Lung (tissue), 13 donors: ENCODE data around the gene IGF2. TPM values are rescaled to one million over a fixed set of nuclear protein-coding genes. Genes with fewer than 3 reads are reported as not detected.
A peak's percentile ranks its signal among the peaks of the same experiment; 100 is the strongest.

Experiments used
- ATAC-seq: fragments of 200-7000 bp; cut with Tn5 transposase; one replicate; pipeline ENCODE4 v1.9.1; 2020; ENCODE audit warnings: moderate number of reproducible peaks; ENCODE audit not compliant: insufficient read depth, low FRiP score
- DNase-seq, 3 donors: peaks; one replicate each; pipeline ENCODE4 v3.0.0-alpha.2; 2013 to 2017
- H3K27ac ChIP-seq, 2 donors: one replicate each; pipeline ENCODE4 v1.5.1; 2013; ENCODE audit warnings: mild to moderate bottlenecking in 2 of 2, moderate library complexity in 2 of 2, control low read depth in 1 of 2, inconsistent platforms in 1 of 2, low read depth in 1 of 2, low read length in 1 of 2
- H3K27me3 ChIP-seq, 3 donors: one replicate each; pipeline ENCODE4 v1.5.1; 2013; ENCODE audit warnings: low read length in 2 of 3; ENCODE audit not compliant: control insufficient read depth in 3 of 3, insufficient read depth in 3 of 3
- H3K36me3 ChIP-seq, 4 donors: one replicate each; pipeline ENCODE4 v1.5.1; 2013; ENCODE audit warnings: low read length in 4 of 4, mild to moderate bottlenecking in 1 of 4, moderate library complexity in 1 of 4; ENCODE audit not compliant: control insufficient read depth in 4 of 4, insufficient read depth in 4 of 4
- H3K4me1 ChIP-seq, 5 donors: one replicate each; pipeline ENCODE4 v1.5.1; 2013; ENCODE audit warnings: low read length in 5 of 5, mild to moderate bottlenecking in 2 of 5, moderate library complexity in 1 of 5; ENCODE audit not compliant: control insufficient read depth in 5 of 5, insufficient read depth in 5 of 5
- H3K4me3 ChIP-seq: one replicate; pipeline ENCODE4 v1.5.1; 2013; ENCODE audit warnings: mild to moderate bottlenecking, control low read depth, moderate library complexity
- H3K9ac ChIP-seq, 2 donors: one replicate each; pipeline ENCODE4 v1.5.1; 2013; ENCODE audit warnings: low read length in 2 of 2, control low read depth in 1 of 2; ENCODE audit not compliant: insufficient read depth in 1 of 2
- H3K9me3 ChIP-seq, 4 donors: one replicate each; pipeline ENCODE4 v1.5.1; 2013; ENCODE audit warnings: low read length in 3 of 4, mild to moderate bottlenecking in 1 of 4, moderate library complexity in 1 of 4; ENCODE audit not compliant: control insufficient read depth in 4 of 4, insufficient read depth in 3 of 4
- WGBS, 2 donors: extraction: QIAGEN DNeasy Blood & Tissue Kit; methylation state at CpG; one replicate each; pipeline ENCODE4 v1.1.7; 2013; 5-methylcytosine and 5-hydroxymethylcytosine counted together
- polyA plus RNA-seq, 2 donors: library from polyadenylated mRNA; stranded (reverse); fragments of 200-250 nt; gene quantifications; one replicate each; pipeline ENCODE4 v1.2.1, GENCODE V29; 2013
- small RNA-seq: library from RNA; depleted of rRNA; stranded (forward); fragments of <200 nt; gene quantifications from one replicate; pipeline ENCODE3, GENCODE V24; 2014; ENCODE audit warnings: low replicate concordance
- total RNA-seq, 2 donors: library from RNA; depleted of rRNA in 1 of 2; stranded (reverse); fragments of >200 nt in 1 of 2; gene quantifications; one replicate each; pipeline ENCODE4 v1.2.1, GENCODE V29; 2014 to 2021
- TF ChIP-seq, protein P1 (sequence below): IDR thresholded peaks from 2 replicates; pipeline ENCODE4 v1.5.1; 2012; ENCODE audit warnings: mild to moderate bottlenecking; ENCODE audit errors: control extremely low read depth, extremely low read depth
- donor health status: control.
- donor health status: control.
- donor health status: Bipolar disorder and iron deficiency.
- donor health status: healthy.
- donor health status: DM: yes; HTN: yes; CAD: no.

Gene IGF2
- total and polyA plus RNA-seq, 4 donors: 2.9 to 87.7 (median 15.6) TPM

DNA sequence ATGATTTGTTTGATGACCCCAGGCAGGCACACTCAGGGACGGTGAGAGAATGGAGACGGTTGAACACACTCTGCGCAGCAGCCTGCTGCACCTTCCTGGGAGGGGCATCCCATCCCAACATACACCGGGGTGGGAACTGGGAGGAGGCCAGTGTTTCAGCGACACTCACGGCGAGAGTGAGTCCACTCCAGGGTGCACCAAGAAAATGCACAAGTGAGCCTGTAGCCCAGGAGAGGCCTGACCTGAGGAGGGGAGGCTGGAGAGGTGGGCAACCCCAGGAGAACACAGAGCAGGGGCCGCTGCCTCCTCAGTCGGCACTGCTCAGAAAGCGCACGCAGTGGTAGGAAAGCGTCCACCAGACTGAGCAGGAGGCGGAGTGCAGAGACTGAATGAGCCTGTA lies 54.5 kb downstream of the IGF2 start:
- Histone ChIP-seq H3K27me3 (no peaks in the 10 kb centered on the region), H3K9ac (no peak overlapping the region), H3K36me3 (no peaks in the 10 kb centered on the region), H3K27ac (no peak overlapping the region), H3K9me3 (peaks cover 0 to 6% (median 2%) of the 10 kb centered on the region in 4 donors), H3K4me3 (no peak overlapping the region), H3K4me1 (no peaks in the 10 kb centered on the region)
- 94% methylated on average over 12 to 13 of the region's 13 CpGs for WGBS, 2 donors
- ATAC-seq: no peak
- TF ChIP-seq, protein P1, sequence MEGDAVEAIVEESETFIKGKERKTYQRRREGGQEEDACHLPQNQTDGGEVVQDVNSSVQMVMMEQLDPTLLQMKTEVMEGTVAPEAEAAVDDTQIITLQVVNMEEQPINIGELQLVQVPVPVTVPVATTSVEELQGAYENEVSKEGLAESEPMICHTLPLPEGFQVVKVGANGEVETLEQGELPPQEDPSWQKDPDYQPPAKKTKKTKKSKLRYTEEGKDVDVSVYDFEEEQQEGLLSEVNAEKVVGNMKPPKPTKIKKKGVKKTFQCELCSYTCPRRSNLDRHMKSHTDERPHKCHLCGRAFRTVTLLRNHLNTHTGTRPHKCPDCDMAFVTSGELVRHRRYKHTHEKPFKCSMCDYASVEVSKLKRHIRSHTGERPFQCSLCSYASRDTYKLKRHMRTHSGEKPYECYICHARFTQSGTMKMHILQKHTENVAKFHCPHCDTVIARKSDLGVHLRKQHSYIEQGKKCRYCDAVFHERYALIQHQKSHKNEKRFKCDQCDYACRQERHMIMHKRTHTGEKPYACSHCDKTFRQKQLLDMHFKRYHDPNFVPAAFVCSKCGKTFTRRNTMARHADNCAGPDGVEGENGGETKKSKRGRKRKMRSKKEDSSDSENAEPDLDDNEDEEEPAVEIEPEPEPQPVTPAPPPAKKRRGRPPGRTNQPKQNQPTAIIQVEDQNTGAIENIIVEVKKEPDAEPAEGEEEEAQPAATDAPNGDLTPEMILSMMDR: no peak
- DNase-seq: no peak

Small RNA genes within 50 kb of the gene (small RNA-seq; reads per million reads assigned to genes)
- gene MIR4686 (not detected), gene MIR483 (0.89 reads per million, percentile 79 among the genes with 10 or more reads in this experiment)

Other genes with a start within 250 kb of the IGF2 start
- not detected for gene PRR33, start 247.5 kb downstream of the IGF2 start, total RNA-seq
- under 1 TPM; 0.08 to 0.13 TPM for gene PRR33, start 247.5 kb downstream of the IGF2 start, polyA plus RNA-seq
- gene TNNT3, start 219.7 kb downstream of the IGF2 start, total RNA-seq: 1 to 10 TPM; 7.1 to 8.0 TPM
- gene TNNT3, start 219.7 kb downstream of the IGF2 start, polyA plus RNA-seq: 1 to 10 TPM; 1.6 to 3.0 TPM
- gene MRPL23, start 192.1 kb downstream of the IGF2 start, total RNA-seq: 10 to 100 TPM; 34.8 to 64.5 TPM
- gene MRPL23, start 192.1 kb downstream of the IGF2 start, polyA plus RNA-seq: 100 to 1,000 TPM; 149 to 250 TPM
- gene H19, start 141.5 kb downstream of the IGF2 start, total RNA-seq: 1,000 to 10,000 TPM in 1 of 2 donors, 10 to 100 TPM in 1; 49.1 to 1,932 TPM
- 100 to 1,000 TPM in 1 of 2 donors, 10 to 100 TPM in 1; 56.6 to 305 TPM for gene H19, start 141.5 kb downstream of the IGF2 start, polyA plus RNA-seq
- not detected for gene INS, start 21.8 kb upstream of the IGF2 start, total RNA-seq
- gene INS, start 21.8 kb upstream of the IGF2 start, polyA plus RNA-seq: 1 to 10 TPM; 1.2 to 3.3 TPM
- gene TH, start 32.4 kb upstream of the IGF2 start, total RNA-seq: under 1 TPM in 1 of 2 donors, not detected in 1; 0.31 TPM
- gene TH, start 32.4 kb upstream of the IGF2 start, polyA plus RNA-seq: under 1 TPM in 1 of 2 donors, not detected in 1; 0.14 TPM
- 1 to 10 TPM in 1 of 2 donors, not detected in 1; 2.4 TPM for gene ASCL2, start 131.2 kb upstream of the IGF2 start, total RNA-seq
- gene ASCL2, start 131.2 kb upstream of the IGF2 start, polyA plus RNA-seq: 1 to 10 TPM in 1 of 2 donors, under 1 TPM in 1; 0.94 to 2.2 TPM
- gene C11orf21, start 162.5 kb upstream of the IGF2 start, total RNA-seq: 1 to 10 TPM; 3.4 to 5.2 TPM
- 1 to 10 TPM; 4.3 to 6.0 TPM for gene C11orf21, start 162.5 kb upstream of the IGF2 start, polyA plus RNA-seq
- gene TSPAN32, start 162.6 kb upstream of the IGF2 start, total RNA-seq: 1 to 10 TPM; 7.4 to 7.6 TPM
- gene TSPAN32, start 162.6 kb upstream of the IGF2 start, polyA plus RNA-seq: 1 to 10 TPM; 6.1 to 6.8 TPM
- 100 to 1,000 TPM; 605 to 708 TPM for gene CD81, start 237.9 kb upstream of the IGF2 start, total RNA-seq
- 100 to 1,000 TPM; 412 to 679 TPM for gene CD81, start 237.9 kb upstream of the IGF2 start, polyA plus RNA-seq